ENCODE data around the gene PID1.

The PID1 gene

DNA sequence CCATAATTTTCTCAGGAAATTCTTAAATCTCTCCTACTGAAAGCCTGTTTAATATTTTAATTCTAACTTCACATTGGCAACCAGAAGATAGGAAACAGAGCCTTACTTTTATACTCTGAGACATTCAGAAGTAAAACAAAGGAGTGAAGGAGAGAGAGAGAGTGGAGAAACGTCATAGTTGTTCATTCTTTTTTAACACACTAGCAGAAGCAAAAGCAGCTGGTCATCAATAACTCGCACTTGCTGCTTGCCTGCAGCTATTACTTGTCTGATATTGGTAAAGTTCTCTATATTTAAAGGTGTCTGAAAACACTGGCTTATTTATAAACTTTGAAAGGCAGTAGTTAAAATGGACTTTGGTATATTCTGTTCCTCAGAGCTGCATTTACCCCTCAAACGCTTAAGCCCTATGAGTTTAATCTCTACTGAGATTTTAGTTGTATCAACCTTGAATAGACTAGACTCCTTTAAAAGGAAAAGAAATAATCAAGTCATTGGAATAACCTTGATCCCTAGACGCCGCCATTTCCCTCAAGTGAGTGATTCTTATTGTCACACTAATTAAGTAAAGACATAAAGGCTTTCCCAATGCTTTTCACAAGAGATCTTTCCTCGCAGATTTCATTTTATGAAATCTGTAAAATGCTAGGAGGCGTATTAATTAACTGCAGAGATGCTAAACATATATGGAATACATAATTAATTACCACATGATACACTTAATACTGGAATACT lies 182.0 kb downstream of the PID1 start:
- no peak overlapping the region for H3K9ac ChIP-seq (ENCODE audit: low read length)
- H3K4me3 ChIP-seq (ENCODE audit: low read length) = no peak overlapping the region
- H3K4me1 ChIP-seq (ENCODE audit: low read length) = no peaks in the 10 kb centered on the region
- no peaks in the 10 kb centered on the region for H3K9me3 ChIP-seq (replicated peaks; ENCODE audit: insufficient read depth, low read length)
- DNase-seq = no peak
- no peak overlapping the region for H3K4me2 ChIP-seq (ENCODE audit: low read depth, low read length)
- no peak overlapping the region for H3K27ac ChIP-seq (ENCODE audit: low read length)
- H3K36me3 ChIP-seq (replicated peaks; ENCODE audit: insufficient read depth, low read length) = no peaks in the 10 kb centered on the region
- no peaks in the 10 kb centered on the region for H3K27me3 ChIP-seq (replicated peaks; ENCODE audit: insufficient read depth, low read length)
- H3K9me2 ChIP-seq (replicated peaks; ENCODE audit: insufficient read depth, low read length) = no peaks in the 10 kb centered on the region
- H2AFZ ChIP-seq (ENCODE audit: low read length) = no peak overlapping the region
- TF ChIP-seq EZH2 (optimal IDR thresholded peaks at IDR 0.05; ENCODE audit: low read depth, low read length) (no peak), CTCF (IDR thresholded peaks at IDR 0.05; ENCODE audit: low read length) (no peak), EZH2phosphoT487 (IDR thresholded peaks at IDR 0.05; ENCODE audit: low read length) (no peak)
- no peaks in the 10 kb centered on the region for H3K79me2 ChIP-seq (ENCODE audit: low read length)
- H3F3A ChIP-seq (ENCODE audit: insufficient read depth, low read length) = no peaks in the 10 kb centered on the region
- no peaks in the 10 kb centered on the region for H4K20me1 ChIP-seq (ENCODE audit: insufficient read depth, low read length)

- TF ChIP-seq CTCF (IDR thresholded peaks at IDR 0.05; ENCODE audit: low read length) (no peak), EZH2 (optimal IDR thresholded peaks at IDR 0.05; ENCODE audit: low read depth, low read length) (no peak), EZH2phosphoT487 (IDR thresholded peaks at IDR 0.05; ENCODE audit: low read length) (no peak)
- Histone ChIP-seq H3K9me3 (replicated peaks; ENCODE audit: insufficient read depth, low read length) (no peaks in the 10 kb centered on the region), H3K9ac (ENCODE audit: low read length) (no peak overlapping the region), H3K4me3 (ENCODE audit: low read length) (no peak overlapping the region), H4K20me1 (ENCODE audit: insufficient read depth, low read length) (no peaks in the 10 kb centered on the region), H3K27ac (ENCODE audit: low read length) (no peak overlapping the region), H3K4me2 (ENCODE audit: low read depth, low read length) (no peak overlapping the region), H3K4me1 (ENCODE audit: low read length) (no peaks in the 10 kb centered on the region), H3K36me3 (replicated peaks; ENCODE audit: insufficient read depth, low read length) (no peaks in the 10 kb centered on the region), H2AFZ (ENCODE audit: low read length) (no peak overlapping the region), H3K27me3 (replicated peaks; ENCODE audit: insufficient read depth, low read length) (no peaks in the 10 kb centered on the region), H3F3A (ENCODE audit: insufficient read depth, low read length) (no peaks in the 10 kb centered on the region), H3K79me2 (ENCODE audit: low read length) (no peaks in the 10 kb centered on the region), H3K9me2 (replicated peaks; ENCODE audit: insufficient read depth, low read length) (no peaks in the 10 kb centered on the region)
- DNase-seq = no peak
These were observed 182.6 kb downstream of the PID1 start for GRCh38 chr2:229088517-229088913.

GRCh38 chr2:229087843-229088516 lies 183.1 kb downstream of the PID1 start:
- H3K9ac ChIP-seq (ENCODE audit: low read length) = no peak overlapping the region
- H3K4me1 ChIP-seq (ENCODE audit: low read length) = no peaks in the 10 kb centered on the region
- H3K9me3 ChIP-seq (replicated peaks; ENCODE audit: insufficient read depth, low read length) = no peaks in the 10 kb centered on the region
- no peak overlapping the region for H3K4me2 ChIP-seq (ENCODE audit: low read depth, low read length)
- no peak overlapping the region for H2AFZ ChIP-seq (ENCODE audit: low read length)
- no peaks in the 10 kb centered on the region for H3F3A ChIP-seq (ENCODE audit: insufficient read depth, low read length)
- no peaks in the 10 kb centered on the region for H3K36me3 ChIP-seq (replicated peaks; ENCODE audit: insufficient read depth, low read length)
- no peak overlapping the region for H3K27ac ChIP-seq (ENCODE audit: low read length)
- no peaks in the 10 kb centered on the region for H4K20me1 ChIP-seq (ENCODE audit: insufficient read depth, low read length)
- no peaks in the 10 kb centered on the region for H3K9me2 ChIP-seq (replicated peaks; ENCODE audit: insufficient read depth, low read length)
- H3K27me3 ChIP-seq (replicated peaks; ENCODE audit: insufficient read depth, low read length) = no peaks in the 10 kb centered on the region
- TF ChIP-seq EZH2phosphoT487 (IDR thresholded peaks at IDR 0.05; ENCODE audit: low read length) (no peak), EZH2 (optimal IDR thresholded peaks at IDR 0.05; ENCODE audit: low read depth, low read length) (no peak), CTCF (IDR thresholded peaks at IDR 0.05; ENCODE audit: low read length) (no peak)
- DNase-seq = no peak
- no peaks in the 10 kb centered on the region for H3K79me2 ChIP-seq (ENCODE audit: low read length)
- no peak overlapping the region for H3K4me3 ChIP-seq (ENCODE audit: low read length)
